ENCODE measurements around the gene SUGCT. TPM values are rescaled to one million over a fixed set of nuclear protein-coding genes. Genes with fewer than 3 reads are reported as not detected.

SUGCT gene
- total RNA-seq, 2 donors from 2014 or later, result 3.3 to 15.2 TPM

DNA sequence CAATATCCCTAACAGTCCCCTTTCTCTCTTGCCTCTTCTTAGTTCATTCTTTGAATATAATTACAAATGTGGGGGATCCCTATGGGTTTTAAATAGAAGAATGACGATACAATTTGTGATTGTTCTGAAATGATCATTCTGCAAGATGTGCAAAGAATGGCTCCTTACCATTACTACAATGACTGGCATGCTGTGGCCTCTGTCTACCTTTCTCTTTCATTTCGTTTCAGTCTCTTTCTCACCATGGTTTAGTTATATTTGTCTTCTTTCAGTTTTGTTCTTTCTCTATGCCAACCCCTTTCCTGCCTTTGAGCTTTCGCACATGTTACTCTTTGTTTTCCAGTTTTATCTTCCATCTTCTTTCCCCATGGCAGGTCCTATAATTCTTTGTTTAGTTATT lies 176.5 kb downstream of the SUGCT start:
- no peaks in the 10 kb centered on the region for H3K27me3 ChIP-seq (replicated peaks; ENCODE audit: insufficient read depth)
- no peaks in the 10 kb centered on the region for H3K9me3 ChIP-seq
- peaks cover 0 to under 1% of the 10 kb centered on the region in 2 donors for H3K4me1 ChIP-seq (ENCODE audit: control insufficient read depth in 1 of 2, low read depth in 2 of 2)
- H3K27ac ChIP-seq, result no peak overlapping the region
- no peak for DNase-seq (ENCODE audit: low spot score)
- no peaks in the 10 kb centered on the region for H3K36me3 ChIP-seq
- H3K4me3 ChIP-seq, result no peak overlapping the region
- no peak for ATAC-seq (ENCODE audit: insufficient number of reproducible peaks, low FRiP score, low read depth)
- TF ChIP-seq, protein P1, sequence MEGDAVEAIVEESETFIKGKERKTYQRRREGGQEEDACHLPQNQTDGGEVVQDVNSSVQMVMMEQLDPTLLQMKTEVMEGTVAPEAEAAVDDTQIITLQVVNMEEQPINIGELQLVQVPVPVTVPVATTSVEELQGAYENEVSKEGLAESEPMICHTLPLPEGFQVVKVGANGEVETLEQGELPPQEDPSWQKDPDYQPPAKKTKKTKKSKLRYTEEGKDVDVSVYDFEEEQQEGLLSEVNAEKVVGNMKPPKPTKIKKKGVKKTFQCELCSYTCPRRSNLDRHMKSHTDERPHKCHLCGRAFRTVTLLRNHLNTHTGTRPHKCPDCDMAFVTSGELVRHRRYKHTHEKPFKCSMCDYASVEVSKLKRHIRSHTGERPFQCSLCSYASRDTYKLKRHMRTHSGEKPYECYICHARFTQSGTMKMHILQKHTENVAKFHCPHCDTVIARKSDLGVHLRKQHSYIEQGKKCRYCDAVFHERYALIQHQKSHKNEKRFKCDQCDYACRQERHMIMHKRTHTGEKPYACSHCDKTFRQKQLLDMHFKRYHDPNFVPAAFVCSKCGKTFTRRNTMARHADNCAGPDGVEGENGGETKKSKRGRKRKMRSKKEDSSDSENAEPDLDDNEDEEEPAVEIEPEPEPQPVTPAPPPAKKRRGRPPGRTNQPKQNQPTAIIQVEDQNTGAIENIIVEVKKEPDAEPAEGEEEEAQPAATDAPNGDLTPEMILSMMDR (IDR thresholded peaks at IDR 0.05), result no peak

DNA sequence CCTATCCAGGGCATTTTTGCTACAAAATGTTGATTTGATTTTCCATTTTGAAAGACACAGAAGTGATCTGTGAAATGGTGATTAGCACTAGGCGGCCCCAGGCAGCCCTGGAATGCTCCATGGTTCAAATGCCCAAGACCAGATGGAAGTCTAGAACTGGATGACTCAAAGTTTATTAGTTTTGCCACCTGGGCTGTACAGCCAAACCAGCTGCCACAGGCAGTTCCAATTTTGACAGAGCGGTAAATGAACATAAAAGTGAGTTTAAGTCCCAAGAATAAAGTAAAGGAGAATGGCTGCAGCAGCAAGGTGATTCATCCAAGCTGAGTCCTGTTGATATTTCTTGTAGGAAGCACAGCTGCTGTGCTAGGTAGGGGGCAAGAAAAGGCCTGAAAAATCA lies 180.5 kb downstream of the SUGCT start:
- DNase-seq (ENCODE audit: low spot score) (no peak), ATAC-seq (ENCODE audit: insufficient number of reproducible peaks, low FRiP score, low read depth) (no peak)
- Histone ChIP-seq H3K27ac (no peak overlapping the region), H3K36me3 (no peaks in the 10 kb centered on the region), H3K4me3 (no peak overlapping the region), H3K4me1 (ENCODE audit: control insufficient read depth in 1 of 2, low read depth in 2 of 2) (no peaks in the 10 kb centered on the region), H3K27me3 (replicated peaks; ENCODE audit: insufficient read depth) (no peaks in the 10 kb centered on the region), H3K9me3 (no peaks in the 10 kb centered on the region)
- TF ChIP-seq, protein P1 (IDR thresholded peaks at IDR 0.05), result no peak

DNA sequence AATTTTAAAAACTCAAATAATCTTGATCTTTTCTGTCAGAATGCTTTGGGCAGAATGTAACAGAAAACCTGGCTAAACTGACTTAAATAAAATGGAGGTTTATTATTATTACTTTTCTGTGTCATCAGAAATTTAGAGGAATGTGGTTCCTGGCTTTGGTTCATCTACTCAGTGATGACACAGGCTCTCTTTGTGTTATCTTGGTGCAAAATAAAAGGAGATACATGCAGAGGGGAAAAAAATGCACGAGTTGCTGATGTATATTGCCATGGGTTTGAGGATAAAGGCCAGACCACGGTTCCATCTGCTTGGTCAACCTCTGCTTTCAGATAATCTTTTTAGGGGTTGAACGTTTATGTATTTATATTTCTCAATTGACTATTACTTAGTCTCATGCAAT lies 181.4 kb downstream of the SUGCT start:
- Histone ChIP-seq H3K9me3 (no peaks in the 10 kb centered on the region), H3K36me3 (no peaks in the 10 kb centered on the region), H3K4me1 (ENCODE audit: control insufficient read depth in 1 of 2, low read depth in 2 of 2) (no peaks in the 10 kb centered on the region), H3K27me3 (replicated peaks; ENCODE audit: insufficient read depth) (no peaks in the 10 kb centered on the region), H3K27ac (no peak overlapping the region), H3K4me3 (no peak overlapping the region)
- TF ChIP-seq, protein P1 (IDR thresholded peaks at IDR 0.05), result no peak
- ATAC-seq (ENCODE audit: insufficient number of reproducible peaks, low FRiP score, low read depth) (no peak), DNase-seq (ENCODE audit: low spot score) (no peak)

DNA sequence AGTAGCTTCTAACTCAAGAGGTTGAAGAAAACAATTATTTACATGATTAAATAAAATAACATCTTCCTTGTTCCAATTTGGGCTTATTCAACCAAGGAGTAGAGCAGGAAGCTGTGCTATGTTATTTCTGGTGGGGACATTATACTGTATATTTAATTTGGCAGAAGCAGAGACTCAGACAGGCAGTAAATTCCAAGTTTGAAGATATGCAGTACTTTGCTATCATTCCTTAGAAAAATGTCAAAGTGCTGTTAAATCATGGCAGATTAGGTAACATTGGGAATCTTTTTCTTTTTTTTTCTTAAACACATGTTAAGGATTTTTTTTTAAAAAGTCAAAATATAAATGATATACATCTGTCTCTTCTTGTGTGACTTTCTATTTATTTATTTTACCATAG lies 190.1 kb downstream of the SUGCT start:
- Histone ChIP-seq H3K4me1 (ENCODE audit: control insufficient read depth in 1 of 2, low read depth in 2 of 2) (peaks cover 11 to 16% of the 10 kb centered on the region in 2 donors), H3K9me3 (no peaks in the 10 kb centered on the region), H3K36me3 (no peaks in the 10 kb centered on the region), H3K4me3 (no peak overlapping the region), H3K27me3 (replicated peaks; ENCODE audit: insufficient read depth) (no peaks in the 10 kb centered on the region), H3K27ac (no peak overlapping the region)
- TF ChIP-seq, protein P1 (IDR thresholded peaks at IDR 0.05), result no peak
- ATAC-seq (ENCODE audit: insufficient number of reproducible peaks, low FRiP score, low read depth) (no peak), DNase-seq (ENCODE audit: low spot score) (no peak)

DNA sequence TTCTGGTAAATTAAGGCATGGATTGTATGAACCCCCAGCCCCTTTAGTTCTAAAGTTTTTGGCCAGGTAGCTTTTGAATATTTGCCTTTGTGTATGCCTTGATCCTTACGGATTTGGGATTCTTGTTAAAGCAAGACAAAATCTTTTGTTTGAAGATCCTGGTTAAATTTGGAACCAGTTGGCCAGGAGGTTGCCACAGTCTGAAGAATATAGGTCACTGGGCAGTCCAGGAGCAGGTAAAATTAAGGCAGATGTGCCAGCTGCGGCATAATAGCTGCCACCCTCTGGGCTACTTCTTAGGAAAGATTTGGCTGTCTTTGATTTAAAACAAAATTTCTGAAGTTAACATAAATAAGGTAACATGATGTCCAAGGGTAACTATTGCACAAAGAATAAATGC lies 192.3 kb downstream of the SUGCT start:
- H3K9me3 ChIP-seq, result no peaks in the 10 kb centered on the region
- H3K36me3 ChIP-seq, result no peaks in the 10 kb centered on the region
- no peak for DNase-seq (ENCODE audit: low spot score)
- peaks cover 13 to 23% of the 10 kb centered on the region in 2 donors for H3K4me1 ChIP-seq (ENCODE audit: control insufficient read depth in 1 of 2, low read depth in 2 of 2)
- H3K27me3 ChIP-seq (replicated peaks; ENCODE audit: insufficient read depth), result no peaks in the 10 kb centered on the region
- ATAC-seq (ENCODE audit: insufficient number of reproducible peaks, low FRiP score, low read depth), result no peak
- no peak overlapping the region for H3K4me3 ChIP-seq
- no peak overlapping the region for H3K27ac ChIP-seq
- TF ChIP-seq, protein P1 (IDR thresholded peaks at IDR 0.05), result no peak

Measured in thoracic aorta (tissue), 2 donors.